GM12872 (cell line): Measurements from ENCODE around the gene CFAP221.

ENCODE experiments used
- TF ChIP-seq, protein P1 (sequence below): IDR thresholded peaks from 3 replicates; pipeline ENCODE4 v1.5.1; 2011; ENCODE audit warnings: low read depth, mild to moderate bottlenecking, low read length, moderate library complexity; ENCODE audit not compliant: insufficient read depth

Gene CFAP221

DNA sequence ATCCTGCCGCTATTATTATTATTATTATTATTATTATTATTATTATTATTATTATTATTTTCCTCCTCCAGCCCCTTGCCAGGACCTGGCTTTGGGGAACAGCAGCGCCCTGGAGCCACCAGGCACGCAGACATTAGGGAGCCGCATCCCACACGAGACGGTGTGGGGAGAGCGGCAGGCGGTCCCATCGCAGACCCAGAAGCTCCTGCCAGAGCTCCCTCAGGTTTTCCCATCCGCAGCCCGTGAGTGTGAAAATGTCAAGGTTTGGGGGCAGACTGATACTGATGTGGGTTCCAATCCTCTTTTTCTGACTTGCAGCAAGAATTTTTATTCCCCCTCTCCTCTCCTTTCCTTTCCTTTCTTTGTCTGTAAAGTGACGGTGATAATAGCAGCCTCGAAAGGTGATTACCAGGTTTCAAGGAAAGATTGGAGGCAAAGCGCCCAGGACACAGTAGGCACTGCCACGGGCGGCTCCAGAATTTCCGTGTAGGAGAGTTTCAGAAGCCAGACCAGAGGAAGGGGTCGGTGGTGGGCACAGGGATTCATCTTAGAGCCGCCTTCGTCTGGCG, 20.8 kb upstream of the CFAP221 start:
- TF ChIP-seq, protein P1, sequence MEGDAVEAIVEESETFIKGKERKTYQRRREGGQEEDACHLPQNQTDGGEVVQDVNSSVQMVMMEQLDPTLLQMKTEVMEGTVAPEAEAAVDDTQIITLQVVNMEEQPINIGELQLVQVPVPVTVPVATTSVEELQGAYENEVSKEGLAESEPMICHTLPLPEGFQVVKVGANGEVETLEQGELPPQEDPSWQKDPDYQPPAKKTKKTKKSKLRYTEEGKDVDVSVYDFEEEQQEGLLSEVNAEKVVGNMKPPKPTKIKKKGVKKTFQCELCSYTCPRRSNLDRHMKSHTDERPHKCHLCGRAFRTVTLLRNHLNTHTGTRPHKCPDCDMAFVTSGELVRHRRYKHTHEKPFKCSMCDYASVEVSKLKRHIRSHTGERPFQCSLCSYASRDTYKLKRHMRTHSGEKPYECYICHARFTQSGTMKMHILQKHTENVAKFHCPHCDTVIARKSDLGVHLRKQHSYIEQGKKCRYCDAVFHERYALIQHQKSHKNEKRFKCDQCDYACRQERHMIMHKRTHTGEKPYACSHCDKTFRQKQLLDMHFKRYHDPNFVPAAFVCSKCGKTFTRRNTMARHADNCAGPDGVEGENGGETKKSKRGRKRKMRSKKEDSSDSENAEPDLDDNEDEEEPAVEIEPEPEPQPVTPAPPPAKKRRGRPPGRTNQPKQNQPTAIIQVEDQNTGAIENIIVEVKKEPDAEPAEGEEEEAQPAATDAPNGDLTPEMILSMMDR = no peak

DNA sequence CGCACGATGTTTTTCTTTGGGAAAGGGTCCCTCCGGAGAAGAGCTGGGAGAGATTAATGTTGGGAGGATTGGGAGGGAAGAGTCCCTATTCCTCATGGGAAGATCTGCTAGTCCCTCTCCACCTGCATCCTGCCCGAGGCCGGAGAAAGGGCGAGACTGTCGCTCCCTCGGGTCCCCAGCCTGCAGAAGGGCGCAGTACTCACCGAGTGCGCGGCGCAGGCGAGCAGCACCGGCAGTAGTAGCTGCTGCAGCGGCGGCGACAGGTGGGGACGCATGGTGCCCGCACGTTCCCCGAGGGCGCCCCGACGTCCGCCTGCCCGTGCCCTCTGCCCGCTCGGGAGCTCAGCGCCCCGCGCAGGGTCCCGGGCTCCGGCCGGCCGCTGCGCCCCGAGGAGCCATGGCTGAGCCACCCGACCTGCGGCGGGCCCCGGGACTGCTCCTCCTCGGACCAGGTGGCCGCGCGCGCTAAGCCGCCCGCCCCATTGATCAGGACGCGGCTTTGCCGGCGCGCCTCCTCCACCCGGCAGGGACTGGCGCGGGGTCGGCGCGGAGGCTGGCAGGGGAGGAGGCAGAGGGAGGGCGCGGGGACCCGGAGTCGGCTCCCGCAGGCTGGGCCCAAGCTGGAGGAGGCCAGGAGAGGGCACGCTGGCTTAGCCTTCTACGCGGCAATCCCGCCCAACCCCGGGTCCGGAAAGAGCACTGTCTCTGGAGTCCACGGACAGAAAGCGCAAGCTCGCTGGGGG, 20.1 kb upstream of the CFAP221 start, which contains the start of gene SCTR:
SCTR (minus strand) TSS at position 532 of the 743 bp plus-strand sequence; CDS start at position 275, 257 bp downstream.
- TF ChIP-seq, protein P1 = no peak

DNA sequence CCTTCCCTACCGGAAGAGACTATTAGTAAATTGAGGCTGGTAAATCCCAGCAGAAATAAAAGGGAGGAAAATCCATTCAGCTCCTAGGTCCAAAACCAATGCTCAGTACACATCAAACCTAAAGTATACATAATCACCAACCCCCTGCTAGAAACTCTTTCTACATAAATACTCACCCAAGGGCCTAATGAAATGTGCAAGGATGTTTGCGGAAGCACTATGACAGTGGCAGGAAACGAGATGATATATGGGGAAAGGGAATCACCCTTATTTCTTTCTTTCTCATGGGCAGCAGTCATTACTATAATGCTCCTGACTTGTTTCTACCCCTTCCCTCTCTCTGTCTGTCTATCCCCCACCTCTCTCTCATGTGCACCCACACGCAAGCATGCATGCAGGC, 18.6 kb upstream of the CFAP221 start:
- TF ChIP-seq, protein P1 = no peak

DNA sequence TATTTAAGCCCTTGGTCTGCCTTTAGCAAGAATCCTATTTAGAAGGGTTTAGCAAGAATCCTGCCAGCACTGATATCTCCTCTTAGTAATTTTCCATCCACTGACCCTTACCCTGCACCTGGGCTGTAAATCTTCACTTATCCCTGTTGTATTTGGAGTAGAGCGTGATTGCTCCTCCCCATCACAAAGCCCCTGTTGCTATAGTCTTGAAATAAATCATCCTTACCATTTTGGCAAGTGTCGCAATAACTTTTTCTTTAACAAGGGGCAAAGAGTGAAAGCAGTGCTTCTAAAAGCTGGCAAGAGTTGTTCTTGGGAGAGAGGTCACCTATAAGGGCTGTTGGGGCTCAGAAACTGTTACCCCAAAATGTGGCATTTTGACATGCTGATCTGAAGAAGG, 16.2 kb upstream of the CFAP221 start:
- TF ChIP-seq, protein P1 = no peak

DNA sequence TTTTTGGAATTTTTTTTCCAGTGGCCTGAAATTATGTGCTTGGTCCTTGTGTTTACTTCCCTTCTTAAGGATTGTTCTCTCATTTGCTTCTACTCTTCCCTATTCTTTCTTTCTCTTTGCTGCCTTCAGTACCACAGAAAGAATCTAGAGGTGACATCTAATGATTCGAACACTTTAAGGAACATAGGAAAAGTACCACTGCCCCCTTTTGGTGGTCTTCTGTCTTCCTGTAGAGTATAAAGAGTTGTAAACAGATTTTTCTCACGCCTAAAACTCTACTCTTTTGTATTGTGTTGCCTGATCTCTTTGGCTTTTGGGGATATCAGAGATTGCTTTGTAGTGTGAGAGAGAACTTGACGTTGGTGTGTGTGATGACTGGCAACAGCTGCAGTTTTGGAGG, 13.0 kb upstream of the CFAP221 start:
- TF ChIP-seq, protein P1 = 0 out of 3 replicates have a peak, but pooled peaks have one; percentile 23

DNA sequence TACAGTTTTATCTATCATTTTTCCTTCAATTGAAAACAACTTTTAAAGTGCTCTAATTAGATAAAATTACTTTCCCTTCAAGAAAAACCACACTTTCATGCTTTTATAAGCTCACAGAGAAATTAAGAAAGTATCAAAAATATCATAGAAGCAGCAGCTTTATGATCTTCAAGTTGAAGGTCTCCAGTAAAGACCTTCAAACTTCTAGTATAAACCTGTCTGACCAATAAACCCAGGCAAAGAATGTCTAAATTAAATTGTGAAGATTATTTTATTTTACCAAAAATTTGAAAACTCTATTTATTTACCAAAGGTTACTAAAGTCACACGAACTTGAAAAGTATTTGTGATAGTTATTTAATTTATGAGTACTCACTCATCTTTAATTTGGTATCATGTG, 10.7 kb upstream of the CFAP221 start:
- TF ChIP-seq, protein P1 = no peak

DNA sequence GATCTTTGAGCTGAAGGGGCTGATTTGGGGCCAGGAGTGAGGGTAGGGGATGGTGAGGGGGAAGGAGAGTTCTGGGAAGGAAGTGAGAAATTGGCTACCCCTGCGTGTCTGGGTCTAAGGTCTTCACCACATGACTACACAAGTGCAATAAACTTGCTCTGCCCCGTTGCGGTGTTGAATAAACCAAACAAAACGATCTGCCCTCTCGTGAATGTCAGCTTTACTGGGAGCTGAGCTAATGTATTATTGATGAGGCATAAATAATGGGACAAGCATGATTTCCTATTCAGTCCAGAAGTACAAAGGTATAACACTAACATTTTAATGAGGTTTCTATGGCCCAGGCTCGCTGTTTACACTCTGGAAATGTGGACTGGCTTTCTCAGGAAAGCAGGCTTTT, 8.0 kb upstream of the CFAP221 start:
- TF ChIP-seq, protein P1 = no peak
